HCT116 (cell line): ENCODE results near the gene MRPL20. TPM values are rescaled to one million over a fixed set of nuclear protein-coding genes. Genes with fewer than 3 reads are reported as not detected.

Experiments used
- ATAC-seq: fragments of 200-7000 bp; cut with Tn5 transposase; 2 replicates; pipeline ENCODE4 v1.9.1; 2020; ENCODE audit warnings: mild to moderate bottlenecking, moderate library complexity
- BruUV-seq: library from RNA; stranded (reverse); fragments of 400-500 nt; replicated peaks from 2 replicates; lab custom pipeline; 2021; lab: Mats Ljungman, UMichigan
- CTCF ChIA-PET: fragments of 300-600 bp; sonication (Branson Sonifier 250); formaldehyde crosslinking; loops from one replicate; lab custom pipeline; 2021; ENCODE audit warnings: antibody characterized with exemption; lab: Charles Lee
- POLR2A ChIA-PET: fragments of 300-600, 350-600 bp; sonication (Branson Sonifier 250); formaldehyde crosslinking; loops from one replicate; lab custom pipeline; 2021; ENCODE audit warnings: antibody characterized with exemption; lab: Charles Lee
- RAD21 ChIA-PET, 2 experiments: fragments of 300-600 bp; sonication (Branson Sonifier 250); formaldehyde crosslinking; loops; one replicate each; lab custom pipeline; 2023; ENCODE audit warnings: low total read pairs in 2 of 2; ENCODE audit not compliant: uncharacterized antibody in 2 of 2, unreplicated experiment in 2 of 2, low non-redundant PET in 1 of 2; lab: Charles Lee
- DNase-seq: peaks from one replicate; pipeline ENCODE4 v3.0.0-alpha.2; 2010; ENCODE audit warnings: low read depth, low spot score
- H2AFZ ChIP-seq: fragments of 200-600 bp; shearing (Covaris generic), sonication (generic); 2 replicates; pipeline ENCODE4 v1.6.1; 2017; ENCODE audit warnings: low read depth, mixed run types, mixed read lengths, antibody characterized with exemption, low read length; ENCODE audit not compliant: poor library complexity, severe bottlenecking
- H3K27ac ChIP-seq: 2 replicates; pipeline ENCODE4 v1.5.1; 2012; ENCODE audit warnings: low read depth, low read length
- H3K27me3 ChIP-seq: fragments of 200-600 bp; sonication (generic); 2 replicates; pipeline ENCODE4 v1.6.1; 2016; ENCODE audit warnings: mixed run types, low read length, mixed read lengths; ENCODE audit not compliant: insufficient read depth
- H3K36me3 ChIP-seq, 2 experiments: fragments of 200-500 bp in 1 of 2; fragments of 200-600 bp in 1 of 2; sonication (Bioruptor generic) in 1 of 2; sonication (generic) in 1 of 2; 2 replicates each; pipeline versions ENCODE4 v1.5.1 to v1.6.1; 2014 to 2016; ENCODE audit warnings: low read length in 2 of 2, inconsistent platforms in 1 of 2, mixed read lengths in 1 of 2, mixed run types in 1 of 2; ENCODE audit not compliant: insufficient read depth in 2 of 2, control insufficient read depth in 1 of 2
- H3K4me1 ChIP-seq, 2 experiments: fragments of 200-600 bp in 1 of 2; sonication (generic) in 1 of 2; 2 replicates each; pipeline versions ENCODE4 v1.5.1 to v1.6.1; 2012 to 2017; ENCODE audit warnings: low read length in 2 of 2, inconsistent platforms in 1 of 2, mild to moderate bottlenecking in 1 of 2, mixed read lengths in 1 of 2, mixed run types in 1 of 2, moderate library complexity in 1 of 2; ENCODE audit not compliant: insufficient read depth in 2 of 2, control insufficient read depth in 1 of 2
- H3K4me2 ChIP-seq: fragments of 200-600 bp; sonication (generic); 2 replicates; pipeline ENCODE4 v1.6.1; 2017; ENCODE audit warnings: mixed run types, low read length, mixed read lengths
- H3K4me3 ChIP-seq, 2 experiments: fragments of 200-600 bp in 1 of 2; sonication (generic) in 1 of 2; replicated peaks in 1 of 2; 2 replicates each; pipeline ENCODE4 v1.5.1; 2011 to 2016; ENCODE audit warnings: low read length in 2 of 2, control low read depth in 1 of 2, low read depth in 1 of 2, mild to moderate bottlenecking in 1 of 2, mixed read lengths in 1 of 2, mixed run types in 1 of 2
- H3K79me2 ChIP-seq: fragments of 200-600 bp; sonication (generic); 2 replicates; pipeline ENCODE4 v1.6.1; 2017; ENCODE audit warnings: mild to moderate bottlenecking, mixed run types, low read length, moderate library complexity, mixed read lengths; ENCODE audit not compliant: insufficient read depth
- H3K9ac ChIP-seq: fragments of 200-600 bp; sonication (generic); 2 replicates; pipeline ENCODE4 v1.6.1; 2016; ENCODE audit warnings: low read length, mixed read lengths
- H3K9me2 ChIP-seq: fragments of 200-600 bp; sonication (generic), shearing (Covaris generic); 2 replicates; pipeline ENCODE4 v1.6.1; 2017; ENCODE audit warnings: mixed run types, mild to moderate bottlenecking, moderate library complexity; ENCODE audit not compliant: insufficient read depth
- H3K9me3 ChIP-seq, 2 experiments: fragments of 200-500 bp in 1 of 2; fragments of 200-600 bp in 1 of 2; sonication (Bioruptor generic) in 1 of 2; sonication (generic) in 1 of 2; 2 replicates each; pipeline ENCODE4 v1.6.1; 2014 to 2017; ENCODE audit warnings: low read length in 2 of 2, mixed read lengths in 2 of 2, inconsistent platforms in 1 of 2, low read depth in 1 of 2, mild to moderate bottlenecking in 1 of 2, mixed run types in 1 of 2, moderate library complexity in 1 of 2; ENCODE audit not compliant: control insufficient read depth in 1 of 2, insufficient read depth in 1 of 2
- H4K20me1 ChIP-seq: fragments of 200-600 bp; sonication (generic), shearing (Covaris generic); 2 replicates; pipeline ENCODE4 v1.6.1; 2017; ENCODE audit warnings: mixed run types, mild to moderate bottlenecking, moderate library complexity; ENCODE audit not compliant: insufficient read depth
- CBX3 ChIP-seq: IDR thresholded peaks from 2 replicates; pipeline ENCODE4 v1.6.1; 2012; ENCODE audit warnings: low read depth
- EGR1 ChIP-seq: IDR thresholded peaks from 2 replicates; pipeline ENCODE4 v1.6.1; 2012; ENCODE audit warnings: low read depth
- EZH2phosphoT487 ChIP-seq: fragments of 200-600 bp; IDR thresholded peaks from 2 replicates; pipeline ENCODE4 v1.6.1; 2018; ENCODE audit warnings: antibody characterized with exemption, borderline replicate concordance
- FOSL1 ChIP-seq: IDR thresholded peaks from 2 replicates; pipeline ENCODE4 v1.6.1; 2012; ENCODE audit warnings: low read depth
- JUND ChIP-seq: IDR thresholded peaks from 2 replicates; pipeline ENCODE4 v1.6.1; 2012
- POLR2A ChIP-seq: IDR thresholded peaks from 2 replicates; pipeline ENCODE4 v1.7.0; 2011; ENCODE audit warnings: borderline replicate concordance; ENCODE audit not compliant: insufficient read depth, insufficient read length; ENCODE audit errors: extremely low read depth
- RAD21 ChIP-seq: IDR thresholded peaks from 2 replicates; pipeline ENCODE4 v1.6.1; 2012; ENCODE audit warnings: low read depth, mild to moderate bottlenecking
- SIN3A ChIP-seq: IDR thresholded peaks from 2 replicates; pipeline ENCODE4 v1.6.1; 2012; ENCODE audit warnings: low read depth
- TCF7L2 ChIP-seq: IDR thresholded peaks from 2 replicates; pipeline ENCODE4 v1.7.0; 2011; ENCODE audit warnings: borderline replicate concordance, inconsistent platforms; ENCODE audit not compliant: insufficient read depth, insufficient read length; ENCODE audit errors: extremely low read depth
- YY1 ChIP-seq: IDR thresholded peaks from 2 replicates; pipeline ENCODE4 v1.6.1; 2011; ENCODE audit warnings: low read length, low read depth, moderate library complexity, mild to moderate bottlenecking; ENCODE audit not compliant: insufficient replicate concordance; ENCODE audit errors: extremely low read depth
- ZFX ChIP-seq: fragments of 450-650 bp; IDR thresholded peaks from 2 replicates; pipeline ENCODE4 v1.6.1; 2017
- ZNF274 ChIP-seq: fragments of 200-500 bp; sonication (Bioruptor generic); IDR thresholded peaks from 2 replicates; pipeline ENCODE4 v1.6.1; 2014; ENCODE audit warnings: mild to moderate bottlenecking, low read depth, low read length, inconsistent platforms
- intact Hi-C: fragments of 100-400 bp; cut with micrococcal nuclease; formaldehyde crosslinking; loops from 2 replicates; pipeline ENCODE4 v1.10.0; 2022
- total RNA-seq: library from RNA; stranded (reverse); gene quantifications from one replicate; pipeline ENCODE4 v1.2.1, GENCODE V29; 2021; ENCODE audit not compliant: unreplicated experiment
- TF ChIP-seq, protein P1 (sequence below): IDR thresholded peaks from 2 replicates; pipeline ENCODE4 v1.6.1; 2011; ENCODE audit warnings: mild to moderate bottlenecking, low read length, moderate library complexity; ENCODE audit not compliant: insufficient replicate concordance; ENCODE audit errors: extremely low read depth

MRPL20 gene
- total RNA-seq, 1 experiment from 2014 or later = 131 TPM

DNA sequence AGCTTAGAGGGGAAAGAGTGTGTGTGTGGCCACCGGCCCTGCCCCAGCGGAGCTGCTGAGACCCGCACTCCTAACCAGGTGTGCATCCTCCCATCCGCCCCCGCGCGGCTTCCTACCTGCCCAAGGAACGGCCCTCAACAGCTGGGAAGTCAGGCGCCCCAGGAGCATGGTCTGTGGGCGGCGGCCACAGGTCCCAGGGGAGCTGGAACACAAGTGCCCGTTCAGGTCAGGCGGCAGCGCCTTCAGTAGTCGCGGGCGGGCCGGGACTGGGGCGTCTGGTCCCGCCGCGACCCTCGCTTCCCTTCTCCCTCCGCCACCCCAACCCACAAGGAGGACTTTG is 32.5 kb downstream of the MRPL20 start:
- H3K4me3 ChIP-seq = peak overlapping the region; percentile 73 to 93
- intact Hi-C loops = loop anchor here (2.0 kb wide), 2 partner anchors 30 to 70 kb away; no protein-coding TSS in a partner anchor
- ChIA-PET CTCF (interaction anchor here (0.8 to 1.8 kb wide), 6 partner anchors 26 to 130 kb away, joined by 3 to 9 read pairs (median 4); no protein-coding TSS in a partner anchor), RAD21 (interaction anchor here in 1 of 2 experiments (0.8 to 1.2 kb wide), 2 partner anchors 25 to 26 kb away, joined by 3 to 4 read pairs; partner anchors contain the start of gene CCNL2), POLR2A (interaction anchor here (0.6 to 2.1 kb wide), 4 partner anchors 24 to 470 kb away, joined by 3 to 6 read pairs (median 4); partner anchors contain the start of gene CCNL2)
- H3K4me2 ChIP-seq = peak overlapping the region; percentile 79
- ATAC-seq = no peak
- no peaks in the 10 kb centered on the region for H3K27me3 ChIP-seq
- H3K36me3 ChIP-seq = peaks cover 0 to 11% of the 10 kb centered on the region in 2 experiments; a peak in 1 of 4 replicates
- H3K27ac ChIP-seq = peak overlapping the region; percentile 99
- H3K9me2 ChIP-seq = no peaks in the 10 kb centered on the region
- BruUV-seq = no TSS peak
- peak overlapping the region; percentile 96 for H3K9ac ChIP-seq
- H4K20me1 ChIP-seq = no peaks in the 10 kb centered on the region
- H3K9me3 ChIP-seq = no peaks in the 10 kb centered on the region
- H3K79me2 ChIP-seq = peaks cover 29% of the 10 kb centered on the region
- H2AFZ ChIP-seq = no peak overlapping the region
- peaks cover 14 to 33% of the 10 kb centered on the region in 2 experiments for H3K4me1 ChIP-seq
- TF ChIP-seq POLR2A (no peak), CBX3 (no peak), RAD21 (no peak), TCF7L2 (no peak), YY1 (no peak), JUND (no peak), ZFX (no peak), FOSL1 (no peak), EGR1 (no peak), ZNF274 (no peak)
- DNase-seq = no peak

DNA sequence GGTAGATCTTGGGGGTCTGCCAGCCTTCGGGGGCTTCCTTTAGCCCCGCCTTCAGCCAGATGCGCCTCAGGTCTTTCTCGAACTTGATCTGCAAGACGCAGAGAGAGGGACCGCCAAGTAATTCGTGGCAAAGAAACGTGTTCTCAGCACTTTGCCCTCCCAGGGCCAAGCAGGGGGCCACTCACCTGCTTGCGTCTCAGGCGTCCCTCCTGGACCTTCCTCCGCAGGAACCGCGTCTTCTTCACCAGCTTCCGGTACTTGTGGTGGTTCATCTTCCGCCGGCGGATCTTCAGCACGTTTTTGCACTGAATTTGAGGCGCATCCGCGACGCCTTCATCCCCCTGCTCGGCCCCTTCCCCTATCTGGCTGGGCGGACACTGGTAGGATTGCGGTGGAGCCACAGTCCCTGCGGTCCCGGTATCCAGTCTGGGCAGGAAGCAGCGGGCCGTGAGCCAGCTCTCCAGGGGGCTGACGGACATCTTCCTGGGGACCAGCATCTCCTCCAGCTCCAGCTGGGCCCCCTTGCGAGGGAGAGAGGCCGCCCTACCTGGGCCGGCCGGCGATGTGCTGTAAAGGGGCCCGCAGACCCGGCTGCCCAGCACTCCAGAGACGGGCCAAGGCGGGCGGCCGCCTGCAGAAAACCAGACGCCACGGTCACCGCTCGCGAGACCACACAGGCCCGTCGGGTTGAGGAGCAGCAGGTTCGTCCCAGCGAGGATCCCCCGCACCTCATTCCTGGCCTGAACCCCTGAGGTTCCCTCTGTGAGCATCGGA is 33.1 kb downstream of the MRPL20 start:
- POLR2A ChIA-PET = no interaction called here
- peak overlapping the region; percentile 79 for H3K4me2 ChIP-seq
- peak overlapping the region; percentile 96 for H3K9ac ChIP-seq
- H3K4me3 ChIP-seq = peak overlapping the region; percentile 73 to 93
- intact Hi-C loops = loop anchor here (2.0 kb wide), 2 partner anchors 29 to 69 kb away; no protein-coding TSS in a partner anchor
- H3K4me1 ChIP-seq = peaks cover 14 to 33% of the 10 kb centered on the region in 2 experiments
- no peaks in the 10 kb centered on the region for H3K9me2 ChIP-seq
- RAD21 ChIA-PET = no interaction called here
- peak overlapping the region; percentile 99 for H3K27ac ChIP-seq
- no peaks in the 10 kb centered on the region for H3K9me3 ChIP-seq
- CTCF ChIA-PET = no interaction called here
- ATAC-seq (no peak), DNase-seq (no peak)
- TSS peak; percentile 75 for BruUV-seq
- TF ChIP-seq EGR1 = no peak
- TF ChIP-seq EZH2phosphoT487 = no peak
- TF ChIP-seq YY1 = no peak
- no peak for TF ChIP-seq SIN3A
- TF ChIP-seq TCF7L2 = no peak
- no peak for TF ChIP-seq ZFX
- TF ChIP-seq, protein P1, sequence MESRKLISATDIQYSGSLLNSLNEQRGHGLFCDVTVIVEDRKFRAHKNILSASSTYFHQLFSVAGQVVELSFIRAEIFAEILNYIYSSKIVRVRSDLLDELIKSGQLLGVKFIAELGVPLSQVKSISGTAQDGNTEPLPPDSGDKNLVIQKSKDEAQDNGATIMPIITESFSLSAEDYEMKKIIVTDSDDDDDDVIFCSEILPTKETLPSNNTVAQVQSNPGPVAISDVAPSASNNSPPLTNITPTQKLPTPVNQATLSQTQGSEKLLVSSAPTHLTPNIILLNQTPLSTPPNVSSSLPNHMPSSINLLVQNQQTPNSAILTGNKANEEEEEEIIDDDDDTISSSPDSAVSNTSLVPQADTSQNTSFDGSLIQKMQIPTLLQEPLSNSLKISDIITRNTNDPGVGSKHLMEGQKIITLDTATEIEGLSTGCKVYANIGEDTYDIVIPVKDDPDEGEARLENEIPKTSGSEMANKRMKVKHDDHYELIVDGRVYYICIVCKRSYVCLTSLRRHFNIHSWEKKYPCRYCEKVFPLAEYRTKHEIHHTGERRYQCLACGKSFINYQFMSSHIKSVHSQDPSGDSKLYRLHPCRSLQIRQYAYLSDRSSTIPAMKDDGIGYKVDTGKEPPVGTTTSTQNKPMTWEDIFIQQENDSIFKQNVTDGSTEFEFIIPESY = no peak
- peaks cover 29% of the 10 kb centered on the region for H3K79me2 ChIP-seq
- no peak overlapping the region for H2AFZ ChIP-seq
- peaks cover 0 to 11% of the 10 kb centered on the region in 2 experiments; a peak in 1 of 4 replicates for H3K36me3 ChIP-seq
- no peaks in the 10 kb centered on the region for H3K27me3 ChIP-seq
- no peaks in the 10 kb centered on the region for H4K20me1 ChIP-seq
